ENCODE measurements around the gene SSC5D. TPM values are rescaled to one million over a fixed set of nuclear protein-coding genes. Genes with fewer than 3 reads are reported as not detected.

The SSC5D gene
- total and polyA plus RNA-seq, 2 of the 4 experiments (the other 2 are of a cell fraction), result 1.4 to 19.1 TPM

DNA sequence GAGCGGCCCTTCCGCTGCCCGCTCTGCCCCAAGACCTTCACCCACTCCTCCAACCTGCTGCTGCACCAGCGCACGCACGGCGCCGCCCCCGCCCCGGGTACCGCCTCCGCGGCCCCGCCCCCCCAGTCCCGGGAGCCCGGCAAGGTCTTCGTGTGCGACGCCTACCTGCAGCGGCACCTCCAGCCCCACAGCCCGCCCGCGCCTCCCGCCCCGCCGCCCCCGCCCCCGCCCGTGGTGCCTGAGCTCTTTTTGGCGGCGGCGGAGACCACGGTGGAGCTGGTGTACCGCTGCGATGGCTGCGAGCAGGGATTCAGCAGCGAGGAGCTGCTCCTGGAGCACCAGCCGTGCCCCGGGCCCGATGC is 6.5 kb upstream of the SSC5D start:
- dilution Hi-C loops (cut with HindIII; ENCODE audit: low sequenced_read_pairs, unreplicated experiment), result no loop called here
- no peaks in the 10 kb centered on the region for H3K9me3 ChIP-seq (ENCODE audit: control insufficient read depth, insufficient read depth, low read length)
- POLR2A ChIA-PET (ENCODE audit: unreplicated experiment), result no interaction called here

More for the DNA sequence above, 6.5 kb upstream of the SSC5D start:
- no TSS peak for BruUV-seq (replicated peaks)
- Histone ChIP-seq H2BK5ac (ENCODE audit: low read depth, low read length, poor library complexity, severe bottlenecking) (no peak overlapping the region), H3K79me1 (ENCODE audit: low read depth in 1 of 2, low read length in 2 of 2) (peaks cover 19 to 59% of the 10 kb centered on the region in 2 experiments), H3K56ac (ENCODE audit: extremely low read depth, insufficient read depth, low read length) (no peak overlapping the region), H2AK5ac (ENCODE audit: low read depth, low read length) (no peak overlapping the region), H3K4ac (ENCODE audit: low read depth, low read length) (no peak overlapping the region), H3K4me1 (ENCODE audit: control insufficient read depth, insufficient read depth, low read length) (peaks cover 17% of the 10 kb centered on the region), H2BK120ac (ENCODE audit: low read depth, low read length) (no peak overlapping the region), H3K9ac (ENCODE audit: low read depth, low read length) (no peak overlapping the region), H4K8ac (ENCODE audit: low read depth in 2 of 2, low read length in 2 of 2) (no peak overlapping the region), H2AK9ac (replicated peaks; ENCODE audit: low read depth, low read length, poor library complexity) (no peak overlapping the region), H2BK15ac (ENCODE audit: low read depth, low read length) (no peak overlapping the region), H2BK20ac (ENCODE audit: low read depth, low read length) (no peak overlapping the region), H3K18ac (ENCODE audit: low read depth, low read length) (no peak overlapping the region), H4K20me1 (ENCODE audit: insufficient read depth, low read length) (no peaks in the 10 kb centered on the region; the same call in 1 of the 2 replicates), H3K36me3 (ENCODE audit: control insufficient read depth, insufficient read depth, low read length) (peaks cover 12% of the 10 kb centered on the region; the same call in 1 of the 2 replicates), H3K14ac (replicated peaks; ENCODE audit: low read depth, low read length) (no peak overlapping the region), H2AFZ (replicated peaks; ENCODE audit: low read length, poor library complexity) (no peak overlapping the region), H3K4me3 (ENCODE audit: insufficient read depth, low read depth, low read length) (no peak overlapping the region), H3K27me3 (ENCODE audit: control insufficient read depth, insufficient read depth, low read length) (no peaks in the 10 kb centered on the region), H3K23ac (ENCODE audit: low read depth, low read length) (no peak overlapping the region), H3K9me1 (ENCODE audit: insufficient read depth, low read length) (peaks cover 14% of the 10 kb centered on the region), H4K91ac (ENCODE audit: insufficient read depth, low read depth, low read length) (no peak overlapping the region), H4K5ac (ENCODE audit: low read depth, low read length) (no peak overlapping the region), H3K27ac (ENCODE audit: insufficient read depth, low read length) (no peak overlapping the region), H3K4me2 (ENCODE audit: low read depth, low read length) (no peak overlapping the region)
- 69% methylated on average over 8 of the region's 40 CpGs; no CpG with 5 or more reads in 1 of the 2 experiments for WGBS, 2 experiments (ENCODE audit: extremely low coverage in 2 of 2, insufficient read length in 1 of 2)
- DNase-seq (no peak), ATAC-seq (ENCODE audit: low read depth) (no peak)
- TF ChIP-seq CHD1 (IDR thresholded peaks at IDR 0.05; ENCODE audit: low read depth, low read length) (no peak), MAZ (IDR thresholded peaks at IDR 0.05; ENCODE audit: borderline replicate concordance, low read depth, low read length) (no peak), FOS (IDR thresholded peaks at IDR 0.05; ENCODE audit: low read depth, low read length) (no peak), MXI1 (IDR thresholded peaks at IDR 0.05; ENCODE audit: borderline replicate concordance, low read depth, low read length) (no peak), RCOR1 (IDR thresholded peaks at IDR 0.05; ENCODE audit: insufficient replicate concordance, low read length) (no peak), RFX5 (IDR thresholded peaks at IDR 0.05; ENCODE audit: low read depth, low read length) (no peak), NFE2L2 (IDR thresholded peaks at IDR 0.05; ENCODE audit: low read depth, low read length) (no peak), SMC3 (IDR thresholded peaks at IDR 0.05; ENCODE audit: low read depth, low read length) (no peak), MAFK (IDR thresholded peaks at IDR 0.05; ENCODE audit: low read depth, low read length) (no peak), RAD21 (IDR thresholded peaks at IDR 0.05; ENCODE audit: low read length) (no peak), POLR2A (IDR thresholded peaks at IDR 0.05; ENCODE audit: low read depth, low read length) (no peak), CEBPB (IDR thresholded peaks at IDR 0.05; ENCODE audit: low read depth, low read length) (no peak), BHLHE40 (IDR thresholded peaks at IDR 0.05; ENCODE audit: low read depth, low read length) (no peak)
- TF ChIP-seq, protein P1, sequence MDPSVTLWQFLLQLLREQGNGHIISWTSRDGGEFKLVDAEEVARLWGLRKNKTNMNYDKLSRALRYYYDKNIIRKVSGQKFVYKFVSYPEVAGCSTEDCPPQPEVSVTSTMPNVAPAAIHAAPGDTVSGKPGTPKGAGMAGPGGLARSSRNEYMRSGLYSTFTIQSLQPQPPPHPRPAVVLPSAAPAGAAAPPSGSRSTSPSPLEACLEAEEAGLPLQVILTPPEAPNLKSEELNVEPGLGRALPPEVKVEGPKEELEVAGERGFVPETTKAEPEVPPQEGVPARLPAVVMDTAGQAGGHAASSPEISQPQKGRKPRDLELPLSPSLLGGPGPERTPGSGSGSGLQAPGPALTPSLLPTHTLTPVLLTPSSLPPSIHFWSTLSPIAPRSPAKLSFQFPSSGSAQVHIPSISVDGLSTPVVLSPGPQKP (IDR thresholded peaks at IDR 0.05; ENCODE audit: borderline replicate concordance, low read depth, low read length), result no peak
- TF ChIP-seq, protein P2, sequence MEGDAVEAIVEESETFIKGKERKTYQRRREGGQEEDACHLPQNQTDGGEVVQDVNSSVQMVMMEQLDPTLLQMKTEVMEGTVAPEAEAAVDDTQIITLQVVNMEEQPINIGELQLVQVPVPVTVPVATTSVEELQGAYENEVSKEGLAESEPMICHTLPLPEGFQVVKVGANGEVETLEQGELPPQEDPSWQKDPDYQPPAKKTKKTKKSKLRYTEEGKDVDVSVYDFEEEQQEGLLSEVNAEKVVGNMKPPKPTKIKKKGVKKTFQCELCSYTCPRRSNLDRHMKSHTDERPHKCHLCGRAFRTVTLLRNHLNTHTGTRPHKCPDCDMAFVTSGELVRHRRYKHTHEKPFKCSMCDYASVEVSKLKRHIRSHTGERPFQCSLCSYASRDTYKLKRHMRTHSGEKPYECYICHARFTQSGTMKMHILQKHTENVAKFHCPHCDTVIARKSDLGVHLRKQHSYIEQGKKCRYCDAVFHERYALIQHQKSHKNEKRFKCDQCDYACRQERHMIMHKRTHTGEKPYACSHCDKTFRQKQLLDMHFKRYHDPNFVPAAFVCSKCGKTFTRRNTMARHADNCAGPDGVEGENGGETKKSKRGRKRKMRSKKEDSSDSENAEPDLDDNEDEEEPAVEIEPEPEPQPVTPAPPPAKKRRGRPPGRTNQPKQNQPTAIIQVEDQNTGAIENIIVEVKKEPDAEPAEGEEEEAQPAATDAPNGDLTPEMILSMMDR (conservative IDR thresholded peaks at IDR 0.05; ENCODE audit: low read depth, low read length), result no peak
- TF ChIP-seq, protein P3, sequence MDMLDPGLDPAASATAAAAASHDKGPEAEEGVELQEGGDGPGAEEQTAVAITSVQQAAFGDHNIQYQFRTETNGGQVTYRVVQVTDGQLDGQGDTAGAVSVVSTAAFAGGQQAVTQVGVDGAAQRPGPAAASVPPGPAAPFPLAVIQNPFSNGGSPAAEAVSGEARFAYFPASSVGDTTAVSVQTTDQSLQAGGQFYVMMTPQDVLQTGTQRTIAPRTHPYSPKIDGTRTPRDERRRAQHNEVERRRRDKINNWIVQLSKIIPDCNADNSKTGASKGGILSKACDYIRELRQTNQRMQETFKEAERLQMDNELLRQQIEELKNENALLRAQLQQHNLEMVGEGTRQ (IDR thresholded peaks at IDR 0.05; ENCODE audit: low read depth, low read length), result no peak
- intact Hi-C loops (cut with micrococcal nuclease) (no loop called here), in situ Hi-C loops (cut with MboI; ENCODE audit: low sequenced_read_pairs) (loop anchor here (25.0 kb wide), 1 partner anchor 1019 kb away; the partner anchor contains the start of genes CDC42EP5 and LENG9)
- CTCF ChIA-PET, result no interaction called here

Data from IMR-90 (cell line).